Measurements from ENCODE around the gene PARVG. TPM values are rescaled to one million over a fixed set of nuclear protein-coding genes. Genes with fewer than 3 reads are reported as not detected.

Gene PARVG
- total RNA-seq, 4 donors from 2014 or later = 2.4 to 7.1 (median 5.5) TPM

DNA sequence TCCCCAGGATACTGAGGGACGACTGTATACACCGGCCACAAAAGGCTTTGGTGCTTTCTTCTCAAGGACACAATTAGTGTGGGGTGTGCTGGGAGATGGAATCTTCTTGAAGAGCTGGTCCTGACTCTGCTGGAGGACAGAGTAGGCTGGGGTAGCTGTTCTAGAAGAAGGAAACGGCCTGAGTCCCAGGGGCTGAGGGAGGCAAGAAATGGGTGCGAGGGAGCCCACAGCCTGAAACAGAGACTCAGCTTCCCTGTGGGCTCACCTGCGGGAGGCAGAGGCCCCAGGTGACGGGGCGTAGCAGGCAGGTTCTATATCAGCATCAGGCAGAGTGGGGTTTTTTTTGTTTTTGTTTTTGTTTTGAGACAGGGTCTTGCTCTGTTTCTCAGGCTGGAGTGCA is 36.6 kb downstream of the PARVG start:
- intact Hi-C loops (cut with DNase I) = no loop called here
- TF ChIP-seq POLR2A (IDR thresholded peaks at IDR 0.05) = no peak
- TF ChIP-seq CTCF (IDR thresholded peaks at IDR 0.05) = no peak
- Histone ChIP-seq H3K4me3 (replicated peaks in 1 of 3) (no peak overlapping the region), H3K27me3 (no peaks in the 10 kb centered on the region), H3K4me1 (peaks cover 0 to 4% of the 10 kb centered on the region in 2 donors), H3K27ac (no peak overlapping the region), H3K9me3 (no peaks in the 10 kb centered on the region), H3K36me3 (no peaks in the 10 kb centered on the region)
- DNase-seq = no peak
- WGBS, 2 donors = 89 to 93% methylated on average over 7 of the region's 7 CpGs

- Histone ChIP-seq H3K27me3 (no peaks in the 10 kb centered on the region), H3K9me3 (no peaks in the 10 kb centered on the region), H3K36me3 (no peaks in the 10 kb centered on the region), H3K27ac (no peak overlapping the region), H3K4me3 (replicated peaks in 1 of 3) (no peak overlapping the region), H3K4me1 (no peaks in the 10 kb centered on the region)
- no peak for TF ChIP-seq CTCF (IDR thresholded peaks at IDR 0.05)
- no peak for TF ChIP-seq POLR2A (IDR thresholded peaks at IDR 0.05)
- no peak for DNase-seq
- intact Hi-C loops (cut with DNase I) = no loop called here
- 78 to 89% methylated on average over 4 to 5 of the region's 6 CpGs for WGBS, 2 donors
Measured at GRCh38 chr22:44218071-44218470, 37.3 kb downstream of the PARVG start.

GRCh38 chr22:44219101-44219870 is 38.6 kb downstream of the PARVG start:
- Histone ChIP-seq H3K9me3 (no peaks in the 10 kb centered on the region), H3K4me3 (replicated peaks in 1 of 3) (no peak overlapping the region), H3K27ac (no peak overlapping the region), H3K4me1 (no peaks in the 10 kb centered on the region), H3K27me3 (no peaks in the 10 kb centered on the region), H3K36me3 (no peaks in the 10 kb centered on the region)
- DNase-seq = no peak
- 86 to 93% methylated on average over 12 to 15 of the region's 21 CpGs for WGBS, 2 donors
- intact Hi-C loops (cut with DNase I) = no loop called here
- no peak for TF ChIP-seq CTCF (IDR thresholded peaks at IDR 0.05)
- TF ChIP-seq POLR2A (IDR thresholded peaks at IDR 0.05) = no peak

GRCh38 chr22:44220727-44221680 is 40.3 kb downstream of the PARVG start:
- Histone ChIP-seq H3K27me3 (no peaks in the 10 kb centered on the region), H3K27ac (no peak overlapping the region), H3K9me3 (no peaks in the 10 kb centered on the region), H3K36me3 (no peaks in the 10 kb centered on the region), H3K4me1 (no peaks in the 10 kb centered on the region), H3K4me3 (replicated peaks in 1 of 3) (no peak overlapping the region)
- WGBS, 2 donors = 77 to 87% methylated on average over 18 to 23 of the region's 23 CpGs
- intact Hi-C loops (cut with DNase I) = no loop called here
- TF ChIP-seq POLR2A (IDR thresholded peaks at IDR 0.05) (no peak), CTCF (IDR thresholded peaks at IDR 0.05) (no peak)
- DNase-seq = no peak
